ENCODE data around the gene CADPS. TPM values are rescaled to one million over a fixed set of nuclear protein-coding genes. Genes with fewer than 3 reads are reported as not detected.

Gene CADPS
- total RNA-seq, 1 donor from 2014 or later = 265 TPM

DNA sequence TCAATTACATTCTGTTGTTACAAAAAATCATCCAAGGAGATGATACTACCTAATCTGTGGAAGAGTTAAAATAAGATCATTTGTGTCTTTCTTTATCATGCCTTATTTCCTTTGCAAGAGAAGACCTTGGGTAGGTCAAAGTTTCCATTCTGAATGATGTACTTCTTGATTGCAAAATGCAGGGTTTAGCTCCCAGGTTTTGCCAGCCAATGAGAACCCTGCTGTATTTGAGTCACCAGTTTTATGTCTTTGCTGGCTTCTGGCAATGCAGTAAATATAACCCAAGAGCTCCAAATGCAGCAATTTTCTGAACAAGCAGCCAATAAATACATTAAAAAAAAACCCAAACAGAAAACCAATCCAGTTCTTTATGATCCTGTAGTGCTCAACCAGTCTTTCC lies 204.9 kb downstream of the CADPS start:
- no peak overlapping the region for H3K4me3 Mint-ChIP-seq (ENCODE audit: unreplicated experiment)
- no peak for DNase-seq
- H3K27me3 Mint-ChIP-seq (ENCODE audit: unreplicated experiment) = peaks cover 5% of the 10 kb centered on the region

DNA sequence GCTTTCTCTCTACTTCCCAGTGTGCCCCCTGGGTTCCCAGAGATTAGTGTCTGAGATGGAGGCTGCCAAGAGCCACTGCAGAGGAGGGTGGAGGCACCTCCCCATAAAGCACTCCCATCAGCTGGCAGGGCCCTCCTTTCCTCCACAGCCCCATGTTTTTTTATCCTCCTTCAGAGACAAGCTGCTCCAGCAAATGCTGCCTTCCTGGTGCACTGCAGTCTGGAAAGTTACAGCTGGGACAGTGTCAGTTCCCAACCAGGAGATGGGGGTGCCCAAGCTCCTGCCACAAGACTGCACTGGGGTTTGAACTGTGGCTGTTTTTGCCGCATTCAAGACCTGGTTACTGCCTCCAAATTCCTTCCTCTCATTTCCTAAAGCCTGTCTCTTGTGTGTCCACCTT lies 206.1 kb downstream of the CADPS start:
- peaks cover 5% of the 10 kb centered on the region for H3K27me3 Mint-ChIP-seq (ENCODE audit: unreplicated experiment)
- H3K4me3 Mint-ChIP-seq (ENCODE audit: unreplicated experiment) = no peak overlapping the region
- H3K27ac Mint-ChIP-seq (ENCODE audit: unreplicated experiment) = no peak overlapping the region
- TF ChIP-seq, protein P1, sequence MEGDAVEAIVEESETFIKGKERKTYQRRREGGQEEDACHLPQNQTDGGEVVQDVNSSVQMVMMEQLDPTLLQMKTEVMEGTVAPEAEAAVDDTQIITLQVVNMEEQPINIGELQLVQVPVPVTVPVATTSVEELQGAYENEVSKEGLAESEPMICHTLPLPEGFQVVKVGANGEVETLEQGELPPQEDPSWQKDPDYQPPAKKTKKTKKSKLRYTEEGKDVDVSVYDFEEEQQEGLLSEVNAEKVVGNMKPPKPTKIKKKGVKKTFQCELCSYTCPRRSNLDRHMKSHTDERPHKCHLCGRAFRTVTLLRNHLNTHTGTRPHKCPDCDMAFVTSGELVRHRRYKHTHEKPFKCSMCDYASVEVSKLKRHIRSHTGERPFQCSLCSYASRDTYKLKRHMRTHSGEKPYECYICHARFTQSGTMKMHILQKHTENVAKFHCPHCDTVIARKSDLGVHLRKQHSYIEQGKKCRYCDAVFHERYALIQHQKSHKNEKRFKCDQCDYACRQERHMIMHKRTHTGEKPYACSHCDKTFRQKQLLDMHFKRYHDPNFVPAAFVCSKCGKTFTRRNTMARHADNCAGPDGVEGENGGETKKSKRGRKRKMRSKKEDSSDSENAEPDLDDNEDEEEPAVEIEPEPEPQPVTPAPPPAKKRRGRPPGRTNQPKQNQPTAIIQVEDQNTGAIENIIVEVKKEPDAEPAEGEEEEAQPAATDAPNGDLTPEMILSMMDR (IDR thresholded peaks at IDR 0.05; ENCODE audit: partially characterized antibody, unreplicated experiment) = no peak
- peaks cover 12% of the 10 kb centered on the region for H3K4me1 Mint-ChIP-seq (ENCODE audit: low read depth, unreplicated experiment)
- no peak for DNase-seq
- peaks cover 5% of the 10 kb centered on the region for H3K36me3 Mint-ChIP-seq (ENCODE audit: unreplicated experiment)
- H3K9me3 Mint-ChIP-seq (ENCODE audit: unreplicated experiment) = peaks cover 3% of the 10 kb centered on the region

More for the DNA sequence above, 204.9 kb downstream of the CADPS start:
- H3K9me3 Mint-ChIP-seq (ENCODE audit: unreplicated experiment) = peaks cover 3% of the 10 kb centered on the region
- TF ChIP-seq, protein P1 (IDR thresholded peaks at IDR 0.05; ENCODE audit: partially characterized antibody, unreplicated experiment) = no peak
- H3K4me1 Mint-ChIP-seq (ENCODE audit: low read depth, unreplicated experiment) = peaks cover 12% of the 10 kb centered on the region
- peaks cover 5% of the 10 kb centered on the region for H3K36me3 Mint-ChIP-seq (ENCODE audit: unreplicated experiment)
- H3K27ac Mint-ChIP-seq (ENCODE audit: unreplicated experiment) = no peak overlapping the region

DNA sequence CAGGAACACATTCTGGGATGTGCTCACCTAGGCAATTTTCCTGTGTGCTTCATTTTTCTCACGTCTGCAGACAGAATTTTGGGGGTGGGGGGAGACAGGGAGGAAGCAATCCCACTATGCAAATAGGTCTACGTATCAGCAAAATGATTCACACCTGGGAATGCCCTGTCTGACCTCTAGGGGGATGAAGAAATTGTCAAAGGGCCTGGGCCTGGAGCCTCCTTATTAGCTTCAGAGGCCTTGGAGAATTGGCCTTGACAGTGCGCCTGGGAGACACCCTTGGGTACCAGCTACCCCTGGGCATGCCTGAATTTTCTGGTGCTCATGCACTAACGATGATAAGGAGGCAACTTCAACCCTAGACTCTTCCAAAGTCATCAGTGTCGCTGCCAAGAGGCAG lies 207.5 kb downstream of the CADPS start:
- Mint-ChIP-seq H3K4me1 (ENCODE audit: low read depth, unreplicated experiment) (peaks cover 10% of the 10 kb centered on the region), H3K27ac (ENCODE audit: unreplicated experiment) (no peak overlapping the region), H3K9me3 (ENCODE audit: unreplicated experiment) (peaks cover 3% of the 10 kb centered on the region), H3K27me3 (ENCODE audit: unreplicated experiment) (peaks cover 5% of the 10 kb centered on the region), H3K4me3 (ENCODE audit: unreplicated experiment) (no peak overlapping the region), H3K36me3 (ENCODE audit: unreplicated experiment) (peaks cover 5% of the 10 kb centered on the region)
- DNase-seq = no peak
- TF ChIP-seq, protein P1 (IDR thresholded peaks at IDR 0.05; ENCODE audit: partially characterized antibody, unreplicated experiment) = peak; percentile 54

DNA sequence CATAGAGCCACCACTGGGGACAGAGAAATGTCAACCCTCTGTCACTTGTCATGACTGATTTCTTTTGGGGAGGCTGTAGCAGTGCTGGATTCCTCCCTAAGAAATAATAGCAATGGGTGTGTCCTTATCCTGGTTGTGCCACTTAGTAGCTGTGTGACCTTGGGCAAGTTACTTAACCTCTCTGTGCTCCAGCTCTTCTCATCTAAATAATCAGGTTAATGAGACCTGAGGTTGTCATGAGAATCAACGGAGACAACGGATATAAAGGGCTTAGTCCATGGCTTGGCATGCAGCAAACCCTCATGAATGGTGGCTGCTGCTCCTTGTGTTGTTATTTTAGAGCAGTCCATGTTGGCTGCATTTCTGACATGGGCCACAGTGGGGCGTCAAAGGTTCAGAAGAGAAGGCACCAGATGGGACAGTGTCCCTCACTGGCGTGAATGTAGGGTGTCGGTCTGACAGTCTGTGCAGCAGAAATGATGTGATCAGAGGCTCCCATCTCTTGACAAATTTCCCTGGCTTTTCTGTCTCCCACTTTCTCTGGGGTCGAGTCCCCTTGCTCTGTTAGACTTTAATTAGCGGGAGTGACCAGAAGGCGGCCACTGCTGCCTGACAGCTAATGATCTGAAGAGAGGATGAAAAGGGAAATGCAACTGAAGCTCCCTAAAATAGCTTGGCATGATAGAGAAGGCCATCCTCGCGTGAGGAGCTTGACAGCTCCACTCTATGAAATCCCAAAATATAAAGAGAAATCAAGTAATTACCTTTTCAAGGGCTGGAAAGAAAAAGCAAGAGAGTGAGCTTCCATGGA lies 209.4 kb downstream of the CADPS start:
- Mint-ChIP-seq H3K27ac (ENCODE audit: unreplicated experiment) (peak overlapping the region; percentile 57), H3K4me3 (ENCODE audit: unreplicated experiment) (no peak overlapping the region), H3K36me3 (ENCODE audit: unreplicated experiment) (no peaks in the 10 kb centered on the region), H3K9me3 (ENCODE audit: unreplicated experiment) (no peaks in the 10 kb centered on the region), H3K4me1 (ENCODE audit: low read depth, unreplicated experiment) (peaks cover 4% of the 10 kb centered on the region), H3K27me3 (ENCODE audit: unreplicated experiment) (peaks cover 4% of the 10 kb centered on the region)
- DNase-seq = peak; percentile 91
- TF ChIP-seq, protein P1 (IDR thresholded peaks at IDR 0.05; ENCODE audit: partially characterized antibody, unreplicated experiment) = peak; percentile 84

DNA sequence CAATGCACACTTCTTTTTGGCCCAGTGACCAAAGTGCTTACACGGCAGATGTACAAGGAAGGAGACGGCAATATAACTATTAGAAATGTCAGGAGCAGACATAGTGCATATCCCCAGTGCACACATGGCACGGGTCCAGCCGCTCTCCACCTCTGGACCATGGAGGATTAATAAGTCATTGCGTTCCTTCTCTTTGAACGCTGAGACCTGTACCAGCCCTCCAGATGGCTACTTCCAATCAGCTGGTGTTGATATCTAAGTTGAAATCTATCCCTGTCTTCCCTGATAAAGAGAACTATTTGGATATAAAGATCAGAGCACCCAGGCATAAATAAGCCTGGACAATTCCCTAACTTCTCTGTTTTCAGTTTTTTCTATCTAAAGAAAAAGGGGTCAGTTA lies 212.5 kb downstream of the CADPS start:
- Mint-ChIP-seq H3K9me3 (ENCODE audit: unreplicated experiment) (no peaks in the 10 kb centered on the region), H3K4me1 (ENCODE audit: low read depth, unreplicated experiment) (peaks cover 4% of the 10 kb centered on the region), H3K4me3 (ENCODE audit: unreplicated experiment) (no peak overlapping the region), H3K27ac (ENCODE audit: unreplicated experiment) (no peak overlapping the region), H3K27me3 (ENCODE audit: unreplicated experiment) (no peaks in the 10 kb centered on the region), H3K36me3 (ENCODE audit: unreplicated experiment) (no peaks in the 10 kb centered on the region)
- TF ChIP-seq, protein P1 (IDR thresholded peaks at IDR 0.05; ENCODE audit: partially characterized antibody, unreplicated experiment) = no peak
- no peak for DNase-seq

All from glutamatergic neuron (in vitro differentiated cells).